ENCODE measurements around the gene NFIX. TPM values are rescaled to one million over a fixed set of nuclear protein-coding genes. Genes with fewer than 3 reads are reported as not detected.

Gene NFIX
- total and polyA plus RNA-seq, 2 of the 13 experiments (the other 11 are each of a cell fraction or from before 2014, with no cell fraction given), result 3.4 to 5.4 TPM

DNA sequence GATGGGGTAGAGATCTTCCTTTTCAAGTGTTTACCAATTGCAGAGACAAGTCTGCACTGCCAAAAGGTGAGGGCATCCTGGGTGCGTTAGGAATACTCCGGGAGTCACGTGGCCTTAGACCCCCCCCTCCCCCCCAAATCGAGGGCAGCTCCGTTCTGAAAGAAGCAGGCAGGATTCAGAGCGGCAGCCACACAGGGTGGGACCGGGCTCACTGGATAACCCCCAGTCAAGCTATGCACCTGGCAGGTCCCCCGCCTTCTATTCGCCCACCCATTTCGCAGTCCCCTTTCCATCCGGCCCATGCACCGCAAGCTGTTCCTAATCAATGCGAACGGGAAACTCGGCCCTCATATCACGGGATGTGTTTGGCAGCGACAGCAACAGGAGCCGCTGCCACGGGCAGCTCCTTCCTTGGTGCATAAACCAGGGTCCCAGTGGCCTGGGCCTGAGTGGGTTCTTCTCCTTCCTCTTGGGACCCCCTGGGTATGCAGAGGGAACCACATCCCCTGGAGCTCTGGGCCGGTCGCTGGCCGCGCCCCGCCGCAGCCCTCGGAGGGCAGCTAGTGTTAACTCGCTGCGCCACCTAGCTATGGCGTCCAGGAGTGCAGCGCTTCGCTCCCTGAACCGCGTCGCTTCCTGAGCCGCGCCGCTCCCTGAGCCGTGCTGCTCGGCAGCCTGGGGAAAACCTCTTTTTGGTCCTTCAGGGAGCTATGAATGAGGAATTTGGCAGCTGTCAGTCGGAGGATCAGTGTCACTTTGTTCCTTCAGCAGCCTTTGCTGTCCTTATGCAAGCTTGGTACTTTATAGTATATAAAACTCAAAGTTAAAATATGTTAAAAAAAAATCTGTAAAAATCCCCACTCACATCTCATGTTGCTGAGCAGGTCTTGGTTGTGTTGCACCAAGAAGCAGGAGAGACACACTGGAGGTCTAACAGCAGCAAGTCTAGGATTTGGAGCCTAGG lies 66.0 kb downstream of the NFIX start (continued):
- no peak; the same call in 1 of the 2 replicates for TF ChIP-seq ZSCAN31 (CRISPR knock-in tag; IDR thresholded peaks at IDR 0.05; ENCODE audit: low read depth)
- TF ChIP-seq, protein P1, sequence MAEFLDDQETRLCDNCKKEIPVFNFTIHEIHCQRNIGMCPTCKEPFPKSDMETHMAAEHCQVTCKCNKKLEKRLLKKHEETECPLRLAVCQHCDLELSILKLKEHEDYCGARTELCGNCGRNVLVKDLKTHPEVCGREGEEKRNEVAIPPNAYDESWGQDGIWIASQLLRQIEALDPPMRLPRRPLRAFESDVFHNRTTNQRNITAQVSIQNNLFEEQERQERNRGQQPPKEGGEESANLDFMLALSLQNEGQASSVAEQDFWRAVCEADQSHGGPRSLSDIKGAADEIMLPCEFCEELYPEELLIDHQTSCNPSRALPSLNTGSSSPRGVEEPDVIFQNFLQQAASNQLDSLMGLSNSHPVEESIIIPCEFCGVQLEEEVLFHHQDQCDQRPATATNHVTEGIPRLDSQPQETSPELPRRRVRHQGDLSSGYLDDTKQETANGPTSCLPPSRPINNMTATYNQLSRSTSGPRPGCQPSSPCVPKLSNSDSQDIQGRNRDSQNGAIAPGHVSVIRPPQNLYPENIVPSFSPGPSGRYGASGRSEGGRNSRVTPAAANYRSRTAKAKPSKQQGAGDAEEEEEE (CRISPR knock-in tag; IDR thresholded peaks at IDR 0.05; ENCODE audit: borderline replicate concordance), result no peak
- TF ChIP-seq ETV6 (CRISPR knock-in tag; conservative IDR thresholded peaks at IDR 0.05), result no peak
- TF ChIP-seq ZBTB43 (CRISPR knock-in tag; conservative IDR thresholded peaks at IDR 0.05), result 0 out of 2 replicates have a peak, but pooled peaks have one; percentile 49
- no peak for TF ChIP-seq CBX2 (IDR thresholded peaks at IDR 0.05; ENCODE audit: low read depth, low read length)
- no peak for TF ChIP-seq CBX2 (CRISPR knock-in tag; IDR thresholded peaks at IDR 0.05; ENCODE audit: low read depth)
- TF ChIP-seq ZNF577 (CRISPR knock-in tag; IDR thresholded peaks at IDR 0.05; ENCODE audit: borderline replicate concordance, low read depth), result no peak
- no peak for TF ChIP-seq KLF9 (CRISPR knock-in tag; IDR thresholded peaks at IDR 0.05; ENCODE audit: low read depth)
- no peak for TF ChIP-seq NFATC3 (CRISPR knock-in tag; IDR thresholded peaks at IDR 0.05)
- no peak for TF ChIP-seq HOXA9 (CRISPR knock-in tag; IDR thresholded peaks at IDR 0.05; ENCODE audit: borderline replicate concordance)
- no peak for TF ChIP-seq JUND (CRISPR knock-in tag; IDR thresholded peaks at IDR 0.05)
- TF ChIP-seq GATAD1 (CRISPR knock-in tag; IDR thresholded peaks at IDR 0.05), result peak; percentile 45
- TF ChIP-seq SRSF4 (IDR thresholded peaks at IDR 0.05; ENCODE audit: low read depth, low read length, poor library complexity, severe bottlenecking), result no peak
- no peak for TF ChIP-seq SP1 (IDR thresholded peaks at IDR 0.05)
- no peak for TF ChIP-seq SP1 (CRISPR knock-in tag; IDR thresholded peaks at IDR 0.05)
- TF ChIP-seq ZNF496 (CRISPR knock-in tag; IDR thresholded peaks at IDR 0.05; ENCODE audit: insufficient replicate concordance), result no peak
- TF ChIP-seq, protein P2, sequence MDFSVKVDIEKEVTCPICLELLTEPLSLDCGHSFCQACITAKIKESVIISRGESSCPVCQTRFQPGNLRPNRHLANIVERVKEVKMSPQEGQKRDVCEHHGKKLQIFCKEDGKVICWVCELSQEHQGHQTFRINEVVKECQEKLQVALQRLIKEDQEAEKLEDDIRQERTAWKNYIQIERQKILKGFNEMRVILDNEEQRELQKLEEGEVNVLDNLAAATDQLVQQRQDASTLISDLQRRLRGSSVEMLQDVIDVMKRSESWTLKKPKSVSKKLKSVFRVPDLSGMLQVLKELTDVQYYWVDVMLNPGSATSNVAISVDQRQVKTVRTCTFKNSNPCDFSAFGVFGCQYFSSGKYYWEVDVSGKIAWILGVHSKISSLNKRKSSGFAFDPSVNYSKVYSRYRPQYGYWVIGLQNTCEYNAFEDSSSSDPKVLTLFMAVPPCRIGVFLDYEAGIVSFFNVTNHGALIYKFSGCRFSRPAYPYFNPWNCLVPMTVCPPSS (IDR thresholded peaks at IDR 0.05), result no peak
- TF ChIP-seq MTA1 (CRISPR knock-in tag; IDR thresholded peaks at IDR 0.05; ENCODE audit: borderline replicate concordance), result no peak
- TF ChIP-seq ARNT (IDR thresholded peaks at IDR 0.05), result no peak
- TF ChIP-seq ZBTB39 (CRISPR knock-in tag; IDR thresholded peaks at IDR 0.05), result no peak
- TF ChIP-seq IRX3 (CRISPR knock-in tag; IDR thresholded peaks at IDR 0.05; ENCODE audit: borderline replicate concordance, low read depth), result no peak
- no peak for TF ChIP-seq FOXO4 (CRISPR knock-in tag; conservative IDR thresholded peaks at IDR 0.05)
